Stimulated activated effector memory CD8-positive, alpha-beta T cell treated with anti-CD3 and anti-CD28 coated beads, Interleukin-12 subunit alpha, Interleukin-12 subunit beta, amount 100 ng/mL, for 72 hours (primary cell): ENCODE results near the gene CERT1.
A peak's percentile ranks its signal among the peaks of the same experiment; 100 is the strongest.
"Not testable (repeated sequence)": the region's sequence is repeated elsewhere in the genome, so short reads cannot be mapped to it uniquely, and the experiment has no call there.

Experiments
- ATAC-seq: fragments of 150-1000 bp; cut with Tn5 transposase; 2 replicates; pipeline ENCODE4 v1.10.0; 2021
- DNase-seq, 2 donors: peaks; one replicate each; pipeline ENCODE4 v3.0.0; 2021 to 2022; ENCODE audit warnings: low spot score in 2 of 2
- H3K27ac Mint-ChIP-seq: one replicate; pipeline ENCODE4 v1.8.0; 2022; ENCODE audit warnings: mild to moderate bottlenecking, mixed read lengths
- H3K36me3 Mint-ChIP-seq: one replicate; pipeline ENCODE4 v1.8.0; 2022; ENCODE audit warnings: mild to moderate bottlenecking, mixed read lengths
- H3K4me1 Mint-ChIP-seq: one replicate; pipeline ENCODE4 v1.8.0; 2022; ENCODE audit warnings: mixed read lengths
- H3K4me3 Mint-ChIP-seq: one replicate; pipeline ENCODE4 v1.8.0; 2022; ENCODE audit warnings: mild to moderate bottlenecking, mixed read lengths
- H3K9me3 Mint-ChIP-seq: one replicate; pipeline ENCODE4 v1.8.0; 2022; ENCODE audit warnings: mixed read lengths

The CERT1 gene

GRCh38 chr5:75338408-75338807 lies 173.0 kb downstream of the CERT1 start:
- Mint-ChIP-seq H3K36me3 (peaks cover 44% of the 10 kb centered on the region), H3K9me3 (no peaks in the 10 kb centered on the region), H3K27ac (no peak overlapping the region), H3K4me3 (no peak overlapping the region), H3K4me1 (peaks cover 34% of the 10 kb centered on the region)
- DNase-seq (no peak), ATAC-seq (no peak)

- DNase-seq = peak in 1 of 2 donors; percentile 78
- ATAC-seq = peak; percentile 17
- H3K27ac Mint-ChIP-seq = no peak overlapping the region
- H3K36me3 Mint-ChIP-seq = peaks cover 34% of the 10 kb centered on the region
- peaks cover 34% of the 10 kb centered on the region for H3K4me1 Mint-ChIP-seq
- no peak overlapping the region for H3K4me3 Mint-ChIP-seq
- no peaks in the 10 kb centered on the region for H3K9me3 Mint-ChIP-seq
Measured at GRCh38 chr5:75337366-75338021, 173.9 kb downstream of the CERT1 start.

- Mint-ChIP-seq H3K4me1 (peaks cover 34% of the 10 kb centered on the region), H3K27ac (no peak within 1 kb of the TSS), H3K4me3 (no peak within 1 kb of the TSS), H3K9me3 (no peaks in the 10 kb centered on the region), H3K36me3 (peaks cover 27% of the 10 kb centered on the region)
- ATAC-seq (peak; percentile 98), DNase-seq (peak; percentile 83 to 97)
Measured at GRCh38 chr5:75336615-75337336, 174.7 kb downstream of the CERT1 start, which contains the start of gene HMGCR. HMGCR (plus strand) TSS chr5:75337220; CDS start chr5:75342606, 5,386 bp downstream.

GRCh38 chr5:75335952-75336614 lies 175.3 kb downstream of the CERT1 start:
- Mint-ChIP-seq H3K4me1 (peaks cover 29% of the 10 kb centered on the region), H3K36me3 (peaks cover 22% of the 10 kb centered on the region), H3K4me3 (no peak overlapping the region), H3K9me3 (no peaks in the 10 kb centered on the region), H3K27ac (no peak overlapping the region)
- ATAC-seq (no peak), DNase-seq (no peak)

GRCh38 chr5:75335486-75335885 lies 175.9 kb downstream of the CERT1 start:
- no peak overlapping the region for H3K27ac Mint-ChIP-seq
- no peaks in the 10 kb centered on the region for H3K9me3 Mint-ChIP-seq
- H3K4me1 Mint-ChIP-seq = peaks cover 24% of the 10 kb centered on the region
- DNase-seq (no peak), ATAC-seq (no peak)
- no peak overlapping the region for H3K4me3 Mint-ChIP-seq
- peaks cover 16% of the 10 kb centered on the region for H3K36me3 Mint-ChIP-seq

- peaks cover 18% of the 10 kb centered on the region for H3K4me1 Mint-ChIP-seq
- not testable (repeated sequence) for ATAC-seq, DNase-seq, H3K9me3 Mint-ChIP-seq, H3K36me3 Mint-ChIP-seq, H3K27ac Mint-ChIP-seq, H3K4me3 Mint-ChIP-seq
Measured at GRCh38 chr5:75334413-75334812, 177.0 kb downstream of the CERT1 start.

- peaks cover 15% of the 10 kb centered on the region for H3K4me1 Mint-ChIP-seq
- ATAC-seq, H3K9me3 Mint-ChIP-seq, DNase-seq, H3K36me3 Mint-ChIP-seq, H3K4me3 Mint-ChIP-seq, H3K27ac Mint-ChIP-seq: not testable (repeated sequence)
Measured at GRCh38 chr5:75333759-75334158, 177.7 kb downstream of the CERT1 start.

- no peak for ATAC-seq
- no peak for DNase-seq
- Mint-ChIP-seq H3K4me3 (no peak overlapping the region), H3K27ac (no peak overlapping the region), H3K4me1 (no peaks in the 10 kb centered on the region), H3K9me3 (no peaks in the 10 kb centered on the region), H3K36me3 (no peaks in the 10 kb centered on the region)
Measured at GRCh38 chr5:75331095-75332090, 180.0 kb downstream of the CERT1 start.

- no peaks in the 10 kb centered on the region for H3K36me3 Mint-ChIP-seq
- ATAC-seq = no peak
- H3K9me3 Mint-ChIP-seq = no peaks in the 10 kb centered on the region
- no peak overlapping the region for H3K27ac Mint-ChIP-seq
- no peak overlapping the region for H3K4me3 Mint-ChIP-seq
- peaks cover 2% of the 10 kb centered on the region for H3K4me1 Mint-ChIP-seq
- DNase-seq = no peak
Measured at GRCh38 chr5:75330404-75330803, 181.0 kb downstream of the CERT1 start.
